ENCODE results near the gene HTRA1. TPM values are rescaled to one million over a fixed set of nuclear protein-coding genes. Genes with fewer than 3 reads are reported as not detected.

HTRA1 gene
- total and polyA plus RNA-seq, 2 of the 4 experiments (the other 2 are of a cell fraction): 28.5 to 108 TPM

GRCh38 chr10:122493761-122494160, 32.4 kb downstream of the HTRA1 start:
- peaks cover 8% of the 10 kb centered on the region; the same call in 1 of the 2 replicates for H3K36me3 ChIP-seq (ENCODE audit: control insufficient read depth, insufficient read depth, low read length)
- no peak overlapping the region for H2BK5ac ChIP-seq (ENCODE audit: low read depth, low read length, poor library complexity, severe bottlenecking)
- no peak overlapping the region for H3K18ac ChIP-seq (ENCODE audit: low read depth, low read length)
- H3K9ac ChIP-seq (ENCODE audit: low read depth, low read length): no peak overlapping the region
- no peak overlapping the region for H4K91ac ChIP-seq (ENCODE audit: insufficient read depth, low read depth, low read length)
- no peak overlapping the region for H3K4me2 ChIP-seq (ENCODE audit: low read depth, low read length)
- H2BK120ac ChIP-seq (ENCODE audit: low read depth, low read length): no peak overlapping the region
- CTCF ChIA-PET: no interaction called here
- H3K4me3 ChIP-seq (ENCODE audit: insufficient read depth, low read depth, low read length): no peak overlapping the region
- H2AFZ ChIP-seq (replicated peaks; ENCODE audit: low read length, poor library complexity): no peak overlapping the region
- H3K4me1 ChIP-seq (ENCODE audit: control insufficient read depth, insufficient read depth, low read length): peaks cover 20% of the 10 kb centered on the region
- intact Hi-C loops (cut with micrococcal nuclease): no loop called here
- dilution Hi-C loops (cut with HindIII; ENCODE audit: low sequenced_read_pairs, unreplicated experiment): no loop called here
- H3K4ac ChIP-seq (ENCODE audit: low read depth, low read length): no peak overlapping the region
- POLR2A ChIA-PET (ENCODE audit: unreplicated experiment): no interaction called here
- DNase-seq (no peak), ATAC-seq (ENCODE audit: low read depth) (no peak)
- WGBS, 2 experiments (ENCODE audit: extremely low coverage in 2 of 2, insufficient read length in 1 of 2): 100% methylated on average over 1 of the region's 4 CpGs; no CpG with 5 or more reads in 1 of the 2 experiments
- H4K5ac ChIP-seq (ENCODE audit: low read depth, low read length): no peak overlapping the region
- no peak overlapping the region for H3K56ac ChIP-seq (ENCODE audit: extremely low read depth, insufficient read depth, low read length)
- H3K79me1 ChIP-seq (ENCODE audit: low read depth in 1 of 2, low read length in 2 of 2): no peaks in the 10 kb centered on the region
- no peak for TF ChIP-seq CEBPB (IDR thresholded peaks at IDR 0.05; ENCODE audit: low read depth, low read length)
- no peak for TF ChIP-seq SMC3 (IDR thresholded peaks at IDR 0.05; ENCODE audit: low read depth, low read length)
- TF ChIP-seq USF2 (IDR thresholded peaks at IDR 0.05; ENCODE audit: low read depth, low read length): no peak
- TF ChIP-seq CTCF (conservative IDR thresholded peaks at IDR 0.05; ENCODE audit: low read depth, low read length): no peak
- no peak for TF ChIP-seq RCOR1 (IDR thresholded peaks at IDR 0.05; ENCODE audit: insufficient replicate concordance, low read length)
- no peak for TF ChIP-seq FOS (IDR thresholded peaks at IDR 0.05; ENCODE audit: low read depth, low read length)
- no peak for TF ChIP-seq NFE2L2 (IDR thresholded peaks at IDR 0.05; ENCODE audit: low read depth, low read length)
- no peak for TF ChIP-seq CHD1 (IDR thresholded peaks at IDR 0.05; ENCODE audit: low read depth, low read length)
- no peak for TF ChIP-seq MXI1 (IDR thresholded peaks at IDR 0.05; ENCODE audit: borderline replicate concordance, low read depth, low read length)
- no peak overlapping the region for H3K14ac ChIP-seq (replicated peaks; ENCODE audit: low read depth, low read length)
- H3K23ac ChIP-seq (ENCODE audit: low read depth, low read length): no peak overlapping the region
- H3K9me1 ChIP-seq (ENCODE audit: insufficient read depth, low read length): peaks cover 8% of the 10 kb centered on the region
- no peaks in the 10 kb centered on the region for H4K20me1 ChIP-seq (ENCODE audit: insufficient read depth, low read length)
- H3K27ac ChIP-seq (ENCODE audit: insufficient read depth, low read length): no peak overlapping the region
- in situ Hi-C loops (cut with MboI; ENCODE audit: low sequenced_read_pairs): no loop called here
- BruUV-seq (replicated peaks): no TSS peak
- H3K9me3 ChIP-seq (ENCODE audit: control insufficient read depth, insufficient read depth, low read length): no peaks in the 10 kb centered on the region
- no peak overlapping the region for H4K8ac ChIP-seq (ENCODE audit: low read depth in 2 of 2, low read length in 2 of 2)
- H2AK5ac ChIP-seq (ENCODE audit: low read depth, low read length): no peak overlapping the region
- H2BK20ac ChIP-seq (ENCODE audit: low read depth, low read length): no peak overlapping the region
- H3K27me3 ChIP-seq (ENCODE audit: control insufficient read depth, insufficient read depth, low read length): no peaks in the 10 kb centered on the region
- H2BK15ac ChIP-seq (ENCODE audit: low read depth, low read length): no peak overlapping the region
- no peak overlapping the region for H2AK9ac ChIP-seq (replicated peaks; ENCODE audit: low read depth, low read length, poor library complexity)

All from IMR-90 (cell line).